Thymus (tissue), 11 donors: ENCODE measurements around the gene FUBP3. TPM values are rescaled to one million over a fixed set of nuclear protein-coding genes. Genes with fewer than 3 reads are reported as not detected.

Experiments
- DNase-seq, 9 donors: peaks; one replicate each; pipeline ENCODE4 v3.0.0-alpha.2; 2013; ENCODE audit warnings: low spot score in 9 of 9, low read depth in 6 of 9, missing footprints in 1 of 9
- H3K27ac ChIP-seq, 2 donors: one replicate each; pipeline ENCODE4 v1.5.1; 2013; ENCODE audit warnings: control low read depth in 1 of 2, low read depth in 1 of 2, low read length in 1 of 2, mild to moderate bottlenecking in 1 of 2, moderate library complexity in 1 of 2
- H3K27me3 ChIP-seq, 2 donors: one replicate each; pipeline ENCODE4 v1.5.1; 2013; ENCODE audit warnings: low read length in 1 of 2; ENCODE audit not compliant: control insufficient read depth in 2 of 2, insufficient read depth in 1 of 2
- H3K36me3 ChIP-seq, 2 donors: one replicate each; pipeline ENCODE4 v1.5.1; 2013; ENCODE audit warnings: low read length in 1 of 2, mild to moderate bottlenecking in 1 of 2, moderate library complexity in 1 of 2; ENCODE audit not compliant: control insufficient read depth in 2 of 2, insufficient read depth in 2 of 2
- H3K4me1 ChIP-seq, 2 donors: one replicate each; pipeline ENCODE4 v1.5.1; 2013; ENCODE audit warnings: low read length in 2 of 2; ENCODE audit not compliant: control insufficient read depth in 2 of 2, insufficient read depth in 2 of 2
- H3K4me3 ChIP-seq, 2 donors: one replicate each; pipeline ENCODE4 v1.5.1; 2013; ENCODE audit warnings: low read length in 2 of 2, control low read depth in 1 of 2, mild to moderate bottlenecking in 1 of 2
- H3K9me3 ChIP-seq, 2 donors: one replicate each; pipeline ENCODE4 v1.5.1; 2013; ENCODE audit warnings: low read length in 1 of 2, mild to moderate bottlenecking in 1 of 2; ENCODE audit not compliant: control insufficient read depth in 2 of 2, insufficient read depth in 1 of 2
- WGBS: extraction: QIAGEN DNeasy Blood & Tissue Kit; methylation state at CpG from one replicate; pipeline ENCODE4 v1.1.7; 2013; 5-methylcytosine and 5-hydroxymethylcytosine counted together
- polyA plus RNA-seq: library from polyadenylated mRNA; stranded (reverse); fragments of 200-250 nt; gene quantifications from one replicate; pipeline ENCODE4 v1.2.3, GENCODE V29; 2013
- total RNA-seq: library from RNA; stranded (reverse); fragments of 120-200 nt; gene quantifications from one replicate; pipeline ENCODE4 v1.2.4, GENCODE V29; 2013
- donor health status: healthy.

Gene FUBP3
- total and polyA plus RNA-seq, 2 donors = 24.2 to 26.1 TPM

GRCh38 chr9:130607640-130608420 lies 28.5 kb downstream of the FUBP3 start:
- peaks cover 29 to 49% of the 10 kb centered on the region in 2 donors for H3K36me3 ChIP-seq
- H3K9me3 ChIP-seq = no peaks in the 10 kb centered on the region
- no peak for DNase-seq
- WGBS = 92% methylated on average over 10 of the region's 10 CpGs
- H3K27ac ChIP-seq = no peak overlapping the region
- no peaks in the 10 kb centered on the region for H3K27me3 ChIP-seq
- H3K4me1 ChIP-seq = no peaks in the 10 kb centered on the region
- H3K4me3 ChIP-seq = no peak overlapping the region

- Histone ChIP-seq H3K9me3 (no peaks in the 10 kb centered on the region), H3K27ac (no peak overlapping the region), H3K4me3 (no peak overlapping the region), H3K36me3 (peaks cover 34 to 51% of the 10 kb centered on the region in 2 donors), H3K27me3 (no peaks in the 10 kb centered on the region), H3K4me1 (no peaks in the 10 kb centered on the region)
- 82% methylated on average over 6 of the region's 6 CpGs for WGBS
- no peak for DNase-seq
These were observed 29.3 kb downstream of the FUBP3 start for GRCh38 chr9:130608554-130609134.

- no peak for DNase-seq
- H3K27ac ChIP-seq = no peak overlapping the region
- no peak overlapping the region for H3K4me3 ChIP-seq
- H3K36me3 ChIP-seq = peaks cover 36 to 53% of the 10 kb centered on the region in 2 donors
- no peaks in the 10 kb centered on the region for H3K4me1 ChIP-seq
- no peaks in the 10 kb centered on the region for H3K9me3 ChIP-seq
- no peaks in the 10 kb centered on the region for H3K27me3 ChIP-seq
- 95% methylated on average over 9 of the region's 9 CpGs for WGBS
These were observed 29.8 kb downstream of the FUBP3 start for GRCh38 chr9:130609163-130609562.

DNA sequence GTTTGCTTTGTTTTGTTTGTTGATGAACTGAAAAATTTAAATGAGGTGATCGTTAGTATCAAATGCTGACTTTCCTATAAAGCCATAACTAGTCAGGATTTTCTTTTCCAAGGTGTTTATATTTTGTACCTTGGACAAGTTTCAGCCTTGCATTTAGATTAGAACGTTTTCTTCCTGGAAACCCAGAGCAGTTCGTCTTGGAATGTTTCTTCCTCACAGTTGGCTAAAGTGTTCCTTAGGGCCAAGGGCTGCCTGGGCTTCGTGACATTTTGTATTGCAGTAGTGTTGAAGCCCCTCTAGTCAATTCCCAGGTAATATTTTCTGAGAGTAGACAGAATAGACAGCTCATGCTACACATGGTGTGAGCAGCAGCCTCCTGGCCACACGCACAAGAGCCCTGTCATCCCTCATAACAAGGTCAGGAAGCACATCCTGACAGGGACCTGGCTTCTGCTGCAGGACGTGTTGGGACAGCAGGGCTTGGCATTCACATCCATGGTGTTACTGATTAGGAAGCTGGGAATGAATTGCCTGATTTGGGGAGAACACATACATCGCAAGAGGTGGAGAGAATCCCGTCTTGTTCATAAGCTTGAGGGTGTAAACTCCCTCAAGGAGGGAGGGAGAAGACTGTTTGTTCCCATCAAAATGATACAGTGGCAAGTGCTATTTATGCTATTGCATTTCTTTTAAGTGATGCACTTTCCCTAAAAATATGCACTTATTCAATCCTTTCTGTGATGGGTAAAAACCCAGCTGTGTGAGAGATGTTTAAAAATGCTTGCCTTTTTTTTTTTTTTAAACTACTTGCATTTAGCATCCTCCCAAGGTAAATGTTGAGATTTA lies 31.7 kb downstream of the FUBP3 start:
- Histone ChIP-seq H3K4me3 (no peak overlapping the region), H3K36me3 (peaks cover 50 to 64% of the 10 kb centered on the region in 2 donors), H3K9me3 (no peaks in the 10 kb centered on the region), H3K4me1 (no peaks in the 10 kb centered on the region), H3K27me3 (no peaks in the 10 kb centered on the region), H3K27ac (no peak overlapping the region)
- DNase-seq = no peak
- 94% methylated on average over 8 of the region's 8 CpGs for WGBS

DNA sequence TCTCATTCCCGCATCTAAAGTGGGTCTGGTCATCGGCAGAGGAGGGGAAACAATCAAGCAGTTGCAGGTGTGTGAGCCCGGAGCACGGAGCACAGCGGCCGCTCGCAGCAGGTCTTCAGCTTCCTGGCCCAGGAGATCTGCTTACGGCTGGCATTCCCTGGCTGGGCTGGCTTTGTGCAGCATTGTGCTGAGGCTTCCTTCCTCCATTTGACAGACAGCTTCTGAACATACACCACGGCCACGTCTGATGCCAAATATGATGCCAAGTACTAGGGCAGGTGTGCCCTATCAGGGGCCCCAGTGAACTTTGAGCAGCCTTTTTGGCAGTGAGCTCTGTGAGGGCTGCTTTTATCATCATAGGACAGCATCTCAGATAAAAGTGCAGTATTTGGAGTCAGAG lies 37.1 kb downstream of the FUBP3 start:
- WGBS = 96% methylated on average over 10 of the region's 10 CpGs
- Histone ChIP-seq H3K4me3 (no peak overlapping the region), H3K27me3 (no peaks in the 10 kb centered on the region), H3K36me3 (peaks cover 91 to 93% of the 10 kb centered on the region in 2 donors), H3K4me1 (no peaks in the 10 kb centered on the region), H3K27ac (no peak overlapping the region), H3K9me3 (no peaks in the 10 kb centered on the region)
- DNase-seq = no peak

GRCh38 chr9:130623466-130623865 lies 44.1 kb downstream of the FUBP3 start:
- WGBS = 96% methylated on average over 10 of the region's 10 CpGs
- no peaks in the 10 kb centered on the region for H3K4me1 ChIP-seq
- no peak for DNase-seq
- no peak overlapping the region for H3K27ac ChIP-seq
- no peaks in the 10 kb centered on the region for H3K9me3 ChIP-seq
- no peak overlapping the region for H3K4me3 ChIP-seq
- peaks cover 74 to 76% of the 10 kb centered on the region in 2 donors for H3K36me3 ChIP-seq
- no peaks in the 10 kb centered on the region for H3K27me3 ChIP-seq

DNA sequence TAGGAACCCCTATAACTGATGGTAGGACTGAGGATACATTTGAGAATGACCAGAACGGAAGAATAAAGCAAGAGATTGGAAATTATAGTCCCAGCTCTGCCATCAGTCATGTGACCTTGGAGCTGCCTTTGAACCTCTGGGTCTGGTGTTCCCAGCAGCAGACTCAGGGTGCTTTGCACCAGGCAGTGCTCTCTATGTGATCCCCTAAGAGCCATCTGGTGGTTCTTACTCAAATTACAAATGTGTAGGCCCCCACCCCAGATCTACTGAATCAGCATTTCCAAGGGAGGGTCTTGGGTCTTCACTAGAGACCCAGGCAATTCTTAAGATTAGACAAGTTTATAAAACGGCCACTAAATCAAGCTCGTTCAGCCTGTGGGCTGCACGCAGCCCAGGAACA lies 44.8 kb downstream of the FUBP3 start:
- Histone ChIP-seq H3K27ac (no peak overlapping the region), H3K4me1 (no peaks in the 10 kb centered on the region), H3K36me3 (peaks cover 72 to 73% of the 10 kb centered on the region in 2 donors), H3K27me3 (no peaks in the 10 kb centered on the region), H3K4me3 (no peak overlapping the region), H3K9me3 (no peaks in the 10 kb centered on the region)
- WGBS = 98% methylated on average over 4 of the region's 4 CpGs
- DNase-seq = no peak

DNA sequence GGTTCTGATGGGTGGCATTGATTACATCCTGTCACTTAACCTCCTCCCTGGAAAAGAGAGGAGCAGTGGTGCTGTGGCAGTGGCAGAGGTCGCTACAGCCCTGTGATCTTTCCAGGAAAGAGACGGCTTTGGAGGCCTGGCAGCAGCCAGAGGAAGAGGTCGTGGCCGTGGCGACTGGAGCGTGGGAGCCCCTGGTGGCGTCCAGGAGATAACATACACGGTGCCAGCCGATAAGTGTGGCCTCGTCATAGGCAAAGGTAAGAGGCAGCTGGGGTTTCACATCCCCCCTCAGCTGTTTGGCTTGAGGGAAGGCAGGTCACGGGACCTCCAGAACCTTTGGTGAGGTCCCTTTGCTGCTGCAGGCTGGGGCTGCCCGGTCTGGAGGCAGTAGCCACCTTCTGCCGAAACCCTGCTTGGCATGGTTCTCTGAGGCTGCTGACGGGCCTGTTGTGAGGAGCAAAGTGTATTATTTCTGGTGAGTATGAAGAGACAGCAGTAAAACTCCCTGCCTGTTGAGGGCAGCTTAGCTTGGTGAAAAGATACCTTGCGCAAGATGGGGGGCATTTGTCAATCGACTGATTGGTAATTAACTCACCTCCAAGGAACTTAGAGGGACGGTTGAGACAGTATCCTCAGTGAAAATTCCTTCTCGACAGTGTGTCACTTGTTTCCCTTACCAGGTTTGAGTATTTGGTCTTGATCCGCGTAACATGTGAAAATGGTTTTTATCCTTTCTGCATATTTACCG lies 47.0 kb downstream of the FUBP3 start:
- Histone ChIP-seq H3K4me3 (no peak overlapping the region), H3K36me3 (peaks cover 70 to 75% of the 10 kb centered on the region in 2 donors), H3K27me3 (no peaks in the 10 kb centered on the region), H3K4me1 (no peaks in the 10 kb centered on the region), H3K9me3 (no peaks in the 10 kb centered on the region), H3K27ac (no peak overlapping the region)
- 97% methylated on average over 21 of the region's 21 CpGs for WGBS
- DNase-seq = no peak
